Gastrocnemius medialis (tissue), 4 donors: Measurements from ENCODE around the gene TYW5.

Source experiments
- POLR2A ChIP-seq, 2 donors: fragments of 450-650 bp; IDR thresholded peaks; one replicate each; pipeline ENCODE4 v1.6.1; 2017; ENCODE audit warnings: antibody characterized with exemption in 2 of 2, mild to moderate bottlenecking in 2 of 2, moderate library complexity in 2 of 2
- TF ChIP-seq, protein P1 (sequence below), 5 experiments: fragments of 450-650 bp in 3 of 5; fragments of 200-600 bp in 2 of 5; sonication (generic) in 2 of 5; IDR thresholded peaks in 4 of 5; conservative IDR thresholded peaks in 1 of 5; 1 replicate in 4 of 5; 2 replicates in 1 of 5; pipeline ENCODE4 v1.5.1; 2016 to 2019; ENCODE audit warnings: antibody characterized with exemption in 5 of 5, mild to moderate bottlenecking in 3 of 5, moderate library complexity in 3 of 5

DNA sequence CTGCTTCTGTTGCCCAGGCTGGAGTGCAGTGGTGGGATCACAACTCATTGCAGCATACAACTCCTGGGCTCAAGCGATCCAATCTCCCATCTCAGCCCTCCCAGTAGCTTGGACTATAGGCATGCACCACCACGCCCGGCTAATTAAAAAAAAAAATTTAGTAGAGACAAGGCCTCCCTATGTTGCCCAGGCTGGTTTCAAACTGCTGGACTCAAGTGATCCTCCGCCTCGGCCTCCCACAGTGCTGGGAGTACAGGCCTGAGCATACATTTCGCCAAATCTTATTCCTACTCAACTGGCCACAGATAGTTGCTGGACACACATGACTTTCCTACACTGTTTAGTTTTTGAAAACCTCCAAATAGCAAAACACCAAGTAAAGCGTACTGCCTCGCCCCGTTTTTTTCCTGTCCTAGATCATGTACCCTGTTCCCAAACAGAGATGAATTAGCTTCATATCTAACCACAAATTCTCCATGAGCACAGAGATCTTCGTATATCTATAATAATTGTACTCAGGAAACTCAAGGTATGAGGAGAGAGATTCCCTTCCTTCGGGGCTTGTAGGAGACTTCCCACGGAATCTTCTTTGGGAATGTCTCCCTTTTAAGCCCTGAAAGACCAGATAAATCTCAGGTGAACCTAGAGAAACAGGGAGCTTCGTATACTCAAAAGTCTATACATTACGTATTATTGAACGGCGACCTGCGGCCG, 44.8 kb downstream of the TYW5 start:
- TF ChIP-seq, protein P1, sequence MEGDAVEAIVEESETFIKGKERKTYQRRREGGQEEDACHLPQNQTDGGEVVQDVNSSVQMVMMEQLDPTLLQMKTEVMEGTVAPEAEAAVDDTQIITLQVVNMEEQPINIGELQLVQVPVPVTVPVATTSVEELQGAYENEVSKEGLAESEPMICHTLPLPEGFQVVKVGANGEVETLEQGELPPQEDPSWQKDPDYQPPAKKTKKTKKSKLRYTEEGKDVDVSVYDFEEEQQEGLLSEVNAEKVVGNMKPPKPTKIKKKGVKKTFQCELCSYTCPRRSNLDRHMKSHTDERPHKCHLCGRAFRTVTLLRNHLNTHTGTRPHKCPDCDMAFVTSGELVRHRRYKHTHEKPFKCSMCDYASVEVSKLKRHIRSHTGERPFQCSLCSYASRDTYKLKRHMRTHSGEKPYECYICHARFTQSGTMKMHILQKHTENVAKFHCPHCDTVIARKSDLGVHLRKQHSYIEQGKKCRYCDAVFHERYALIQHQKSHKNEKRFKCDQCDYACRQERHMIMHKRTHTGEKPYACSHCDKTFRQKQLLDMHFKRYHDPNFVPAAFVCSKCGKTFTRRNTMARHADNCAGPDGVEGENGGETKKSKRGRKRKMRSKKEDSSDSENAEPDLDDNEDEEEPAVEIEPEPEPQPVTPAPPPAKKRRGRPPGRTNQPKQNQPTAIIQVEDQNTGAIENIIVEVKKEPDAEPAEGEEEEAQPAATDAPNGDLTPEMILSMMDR (IDR thresholded peaks at IDR 0.05 in 4 of 5, conservative IDR thresholded peaks at IDR 0.05 in 1 of 5): no peak
- no peak for TF ChIP-seq POLR2A (IDR thresholded peaks at IDR 0.05)
